NB4 (cell line): ENCODE measurements around the gene MAGI1.

Experiments
- DNase-seq: peaks from one replicate; pipeline ENCODE4 v3.0.0; 2010; ENCODE audit warnings: low read depth
- H3K4me3 ChIP-seq: one replicate; pipeline ENCODE4 v1.5.1; 2011; ENCODE audit warnings: mild to moderate bottlenecking, low read depth, low read length, moderate library complexity
- MYC ChIP-seq: IDR thresholded peaks from 2 replicates; pipeline ENCODE4 v1.6.1; 2011; ENCODE audit warnings: low read depth, low read length
- POLR2A ChIP-seq: IDR thresholded peaks from 2 replicates; pipeline ENCODE4 v1.6.1; 2011; ENCODE audit warnings: mild to moderate bottlenecking; ENCODE audit not compliant: insufficient read length; ENCODE audit errors: extremely low read depth
- TF ChIP-seq, protein P1 (sequence below): IDR thresholded peaks from one replicate; pipeline ENCODE4 v1.5.1; 2012; ENCODE audit warnings: low read depth, low read length
- TF ChIP-seq, protein P2 (sequence below): IDR thresholded peaks from 2 replicates; pipeline ENCODE4 v1.6.1; 2011; ENCODE audit warnings: low read depth, low read length

Gene MAGI1

DNA sequence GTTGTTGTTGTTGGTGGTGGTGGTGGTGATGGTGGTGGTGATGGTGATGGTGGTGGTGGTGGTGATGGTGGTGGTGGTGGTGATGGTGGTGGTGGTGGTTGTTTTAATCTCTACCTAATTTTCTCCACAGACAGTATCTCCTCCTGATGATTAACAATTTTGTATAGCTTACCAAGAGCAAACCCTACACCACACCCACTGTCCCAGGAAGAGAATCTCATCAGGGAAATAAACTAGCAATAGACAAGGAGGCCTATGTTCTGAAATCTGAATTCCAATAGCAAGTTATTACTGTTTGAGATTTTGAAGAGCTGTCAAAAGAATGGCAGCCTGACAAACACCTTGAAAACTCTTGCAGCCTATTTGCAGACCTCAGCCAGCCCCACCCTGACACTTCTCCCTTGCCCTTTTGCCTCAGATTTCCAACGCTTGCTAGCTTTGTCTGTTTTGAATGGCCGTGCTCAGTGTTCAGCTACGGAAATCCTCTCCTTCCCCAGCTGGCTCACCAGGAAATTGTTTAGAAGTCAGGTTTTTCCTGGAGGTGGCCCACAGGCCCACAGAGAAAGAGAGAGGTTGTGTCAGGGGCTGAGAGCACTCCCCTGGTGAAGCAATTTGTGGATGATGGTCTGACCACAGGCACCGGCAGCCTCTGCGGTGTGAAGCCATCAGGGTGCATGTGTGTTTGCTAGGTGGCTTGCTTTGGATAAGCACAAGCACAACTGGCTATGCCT lies 101.6 kb downstream of the MAGI1 start:
- H3K4me3 ChIP-seq: no peak overlapping the region
- TF ChIP-seq, protein P1, sequence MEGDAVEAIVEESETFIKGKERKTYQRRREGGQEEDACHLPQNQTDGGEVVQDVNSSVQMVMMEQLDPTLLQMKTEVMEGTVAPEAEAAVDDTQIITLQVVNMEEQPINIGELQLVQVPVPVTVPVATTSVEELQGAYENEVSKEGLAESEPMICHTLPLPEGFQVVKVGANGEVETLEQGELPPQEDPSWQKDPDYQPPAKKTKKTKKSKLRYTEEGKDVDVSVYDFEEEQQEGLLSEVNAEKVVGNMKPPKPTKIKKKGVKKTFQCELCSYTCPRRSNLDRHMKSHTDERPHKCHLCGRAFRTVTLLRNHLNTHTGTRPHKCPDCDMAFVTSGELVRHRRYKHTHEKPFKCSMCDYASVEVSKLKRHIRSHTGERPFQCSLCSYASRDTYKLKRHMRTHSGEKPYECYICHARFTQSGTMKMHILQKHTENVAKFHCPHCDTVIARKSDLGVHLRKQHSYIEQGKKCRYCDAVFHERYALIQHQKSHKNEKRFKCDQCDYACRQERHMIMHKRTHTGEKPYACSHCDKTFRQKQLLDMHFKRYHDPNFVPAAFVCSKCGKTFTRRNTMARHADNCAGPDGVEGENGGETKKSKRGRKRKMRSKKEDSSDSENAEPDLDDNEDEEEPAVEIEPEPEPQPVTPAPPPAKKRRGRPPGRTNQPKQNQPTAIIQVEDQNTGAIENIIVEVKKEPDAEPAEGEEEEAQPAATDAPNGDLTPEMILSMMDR: no peak
- TF ChIP-seq MYC (no peak), POLR2A (no peak)
- TF ChIP-seq, protein P2, sequence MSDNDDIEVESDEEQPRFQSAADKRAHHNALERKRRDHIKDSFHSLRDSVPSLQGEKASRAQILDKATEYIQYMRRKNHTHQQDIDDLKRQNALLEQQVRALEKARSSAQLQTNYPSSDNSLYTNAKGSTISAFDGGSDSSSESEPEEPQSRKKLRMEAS: no peak
- DNase-seq: peak; percentile 24

GRCh38 chr3:65935724-65936123 lies 103.0 kb downstream of the MAGI1 start:
- TF ChIP-seq, protein P2: no peak
- TF ChIP-seq POLR2A: no peak
- no peak for TF ChIP-seq MYC
- DNase-seq: no peak
- H3K4me3 ChIP-seq: no peak overlapping the region

- no peak overlapping the region for H3K4me3 ChIP-seq
- TF ChIP-seq POLR2A (no peak), MYC (no peak)
- TF ChIP-seq, protein P2: no peak
- TF ChIP-seq, protein P1: no peak
- DNase-seq: no peak
Observed at GRCh38 chr3:65930648-65931047, 108.1 kb downstream of the MAGI1 start.

DNA sequence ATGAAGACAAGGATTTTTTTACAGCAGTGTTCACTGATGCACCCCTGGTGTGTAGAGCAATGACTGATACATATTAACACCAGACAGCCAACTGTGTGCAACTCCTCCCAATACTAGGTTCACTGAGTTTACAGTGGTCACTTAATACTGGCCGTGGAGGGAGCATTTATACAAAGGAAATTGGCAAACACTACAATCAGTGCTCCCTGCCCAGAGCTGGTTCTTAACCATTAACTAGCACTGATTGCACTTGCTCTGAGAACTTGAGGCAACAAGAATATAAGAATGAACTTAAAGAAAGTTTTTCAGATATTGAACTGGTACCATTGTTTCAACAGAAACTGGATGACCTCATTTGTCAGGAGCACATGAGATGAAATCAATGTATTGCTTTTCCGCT lies 110.6 kb downstream of the MAGI1 start:
- TF ChIP-seq MYC: no peak
- TF ChIP-seq, protein P2: no peak
- no peak for TF ChIP-seq POLR2A
- TF ChIP-seq, protein P1: no peak
- H3K4me3 ChIP-seq: no peak overlapping the region
- DNase-seq: no peak

- DNase-seq: no peak
- H3K4me3 ChIP-seq: no peak overlapping the region
- TF ChIP-seq, protein P2: no peak
- TF ChIP-seq MYC: no peak
Observed at GRCh38 chr3:65927576-65927975, 111.1 kb downstream of the MAGI1 start.

- H3K4me3 ChIP-seq: no peak overlapping the region
- TF ChIP-seq, protein P1: no peak
- TF ChIP-seq MYC (no peak), POLR2A (no peak)
- TF ChIP-seq, protein P2: no peak
- no peak for DNase-seq
Observed at GRCh38 chr3:65925254-65925954, 113.3 kb downstream of the MAGI1 start.
